ENCODE measurements around the gene MYO18B.

DNA sequence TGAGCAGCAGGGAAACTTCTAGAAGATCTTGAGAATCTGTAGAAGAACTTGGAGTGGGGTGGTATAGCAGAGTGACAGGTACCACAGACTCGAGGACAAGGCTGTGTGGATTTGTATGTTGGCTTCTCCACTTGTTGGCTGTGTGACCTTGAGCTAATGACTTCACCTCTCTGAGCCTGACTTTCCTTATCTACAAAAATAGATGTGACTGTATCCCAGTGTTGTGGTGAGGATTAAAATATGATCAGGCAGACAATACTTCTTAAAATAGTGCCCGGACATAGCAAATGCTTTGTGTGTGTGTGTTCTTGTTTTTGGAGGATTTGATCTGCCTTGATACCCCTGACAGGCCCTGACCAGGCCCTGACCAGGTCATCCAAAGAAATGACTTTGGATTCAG lies 40.8 kb downstream of the MYO18B start:
- TF ChIP-seq, protein P1, sequence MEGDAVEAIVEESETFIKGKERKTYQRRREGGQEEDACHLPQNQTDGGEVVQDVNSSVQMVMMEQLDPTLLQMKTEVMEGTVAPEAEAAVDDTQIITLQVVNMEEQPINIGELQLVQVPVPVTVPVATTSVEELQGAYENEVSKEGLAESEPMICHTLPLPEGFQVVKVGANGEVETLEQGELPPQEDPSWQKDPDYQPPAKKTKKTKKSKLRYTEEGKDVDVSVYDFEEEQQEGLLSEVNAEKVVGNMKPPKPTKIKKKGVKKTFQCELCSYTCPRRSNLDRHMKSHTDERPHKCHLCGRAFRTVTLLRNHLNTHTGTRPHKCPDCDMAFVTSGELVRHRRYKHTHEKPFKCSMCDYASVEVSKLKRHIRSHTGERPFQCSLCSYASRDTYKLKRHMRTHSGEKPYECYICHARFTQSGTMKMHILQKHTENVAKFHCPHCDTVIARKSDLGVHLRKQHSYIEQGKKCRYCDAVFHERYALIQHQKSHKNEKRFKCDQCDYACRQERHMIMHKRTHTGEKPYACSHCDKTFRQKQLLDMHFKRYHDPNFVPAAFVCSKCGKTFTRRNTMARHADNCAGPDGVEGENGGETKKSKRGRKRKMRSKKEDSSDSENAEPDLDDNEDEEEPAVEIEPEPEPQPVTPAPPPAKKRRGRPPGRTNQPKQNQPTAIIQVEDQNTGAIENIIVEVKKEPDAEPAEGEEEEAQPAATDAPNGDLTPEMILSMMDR (IDR thresholded peaks at IDR 0.05; ENCODE audit: extremely low read depth in 1 of 2, insufficient read depth in 1 of 2, low read depth in 1 of 2, low read length in 2 of 2): no peak
- TF ChIP-seq JUN (IDR thresholded peaks at IDR 0.05; ENCODE audit: borderline replicate concordance, insufficient read depth, insufficient read length, low read depth) (no peak), EZH2 (IDR thresholded peaks at IDR 0.05; ENCODE audit: borderline replicate concordance, low read depth, low read length, severe bottlenecking) (no peak)

Data from endothelial cell of umbilical vein (primary cell).